Neural cell (in vitro differentiated cells): ENCODE results near the gene HMX1. TPM values are rescaled to one million over a fixed set of nuclear protein-coding genes. Genes with fewer than 3 reads are reported as not detected.

ENCODE experiments used
- H2AFZ ChIP-seq: fragments of 200-600, 300-800 bp; sonication (generic), shearing (Covaris generic); 2 replicates; pipeline ENCODE4 v1.6.0; 2014; ENCODE audit warnings: low read depth, mild to moderate bottlenecking, antibody characterized with exemption, low read length, moderate library complexity
- H3F3A ChIP-seq: fragments of 200-600 bp; shearing (Covaris generic); 2 replicates; pipeline ENCODE4 v1.6.1; 2016; ENCODE audit warnings: mild to moderate bottlenecking, moderate library complexity, mixed read lengths, antibody characterized with exemption, low read length; ENCODE audit not compliant: insufficient read depth, poor library complexity, severe bottlenecking
- H3K27ac ChIP-seq: fragments of 200-600, 300-800 bp; sonication (generic), shearing (Covaris generic); 2 replicates; pipeline ENCODE4 v1.5.1; 2014; ENCODE audit warnings: mild to moderate bottlenecking, low read length, moderate library complexity
- H3K27me3 ChIP-seq: fragments of 300-800, 200-600 bp; sonication (generic), shearing (Covaris generic); 2 replicates; pipeline ENCODE4 v1.6.0; 2014; ENCODE audit warnings: mild to moderate bottlenecking, low read depth, low read length, moderate library complexity; ENCODE audit not compliant: insufficient read depth
- H3K36me3 ChIP-seq: fragments of 300-800, 200-600 bp; sonication (generic), shearing (Covaris generic); 2 replicates; pipeline ENCODE4 v1.5.1; 2014; ENCODE audit warnings: mild to moderate bottlenecking, antibody characterized with exemption, low read length, moderate library complexity; ENCODE audit not compliant: insufficient read depth
- H3K4me2 ChIP-seq: fragments of 300-800, 200-600 bp; sonication (generic), shearing (Covaris generic); 2 replicates; pipeline ENCODE4 v1.6.0; 2014; ENCODE audit warnings: mild to moderate bottlenecking, low read length
- H3K4me3 ChIP-seq: fragments of 300-800, 200-600 bp; sonication (generic), shearing (Covaris generic); 2 replicates; pipeline ENCODE4 v1.5.1; 2014; ENCODE audit warnings: mild to moderate bottlenecking, low read length, moderate library complexity
- H3K79me2 ChIP-seq: fragments of 200-600 bp; shearing (Covaris generic); replicated peaks from 2 replicates; pipeline ENCODE4 v1.6.0; 2014; ENCODE audit warnings: mild to moderate bottlenecking, low read length, moderate library complexity; ENCODE audit not compliant: insufficient read depth
- H3K9ac ChIP-seq: fragments of 300-800, 200-600 bp; sonication (generic), shearing (Covaris generic); 2 replicates; pipeline ENCODE4 v1.6.1; 2016; ENCODE audit warnings: mild to moderate bottlenecking, low read length, mixed read lengths
- H3K9me2 ChIP-seq: fragments of 200-600 bp; shearing (Covaris generic); 2 replicates; pipeline ENCODE4 v1.6.1; 2016; ENCODE audit warnings: mild to moderate bottlenecking, low read length, mixed read lengths; ENCODE audit not compliant: insufficient read depth
- H3K9me3 ChIP-seq: fragments of 200-600, 300-800 bp; sonication (generic), shearing (Covaris generic); 2 replicates; pipeline ENCODE4 v1.6.1; 2016; ENCODE audit warnings: mild to moderate bottlenecking, mixed run types, low read length, moderate library complexity, mixed read lengths
- H4K20me1 ChIP-seq: fragments of 200-600 bp; shearing (Covaris generic); 2 replicates; pipeline ENCODE4 v1.6.1; 2016; ENCODE audit warnings: mild to moderate bottlenecking, mixed run types; ENCODE audit not compliant: insufficient read depth
- EP300 ChIP-seq: fragments of 450-650 bp; conservative IDR thresholded peaks from 2 replicates; pipeline ENCODE4 v1.6.1; 2014; ENCODE audit warnings: antibody characterized with exemption, mild to moderate bottlenecking, moderate library complexity; ENCODE audit not compliant: poor library complexity, severe bottlenecking
- EZH2 ChIP-seq: fragments of 200-600, 300-800 bp; shearing (Covaris generic), sonication (generic); IDR thresholded peaks from 2 replicates; pipeline ENCODE4 v1.6.1; 2014; ENCODE audit warnings: antibody characterized with exemption, low read length, borderline replicate concordance, mild to moderate bottlenecking; ENCODE audit not compliant: insufficient read depth, poor library complexity, severe bottlenecking
- MXI1 ChIP-seq: fragments of 450-650 bp; conservative IDR thresholded peaks from 2 replicates; pipeline ENCODE4 v1.6.1; 2014; ENCODE audit warnings: antibody characterized with exemption, mild to moderate bottlenecking; ENCODE audit not compliant: poor library complexity, severe bottlenecking
- POLR2AphosphoS5 ChIP-seq: IDR thresholded peaks from 2 replicates; pipeline ENCODE4 v1.6.1; 2012
- RAD21 ChIP-seq: fragments of 450-650 bp; conservative IDR thresholded peaks from 2 replicates; pipeline ENCODE4 v1.6.1; 2014; ENCODE audit warnings: antibody characterized with exemption, mild to moderate bottlenecking, moderate library complexity
- SMC3 ChIP-seq: fragments of 450-650 bp; conservative IDR thresholded peaks from 2 replicates; pipeline ENCODE4 v1.6.1; 2014; ENCODE audit warnings: antibody characterized with exemption, mild to moderate bottlenecking, moderate library complexity; ENCODE audit not compliant: poor library complexity
- TAF1 ChIP-seq: IDR thresholded peaks from 2 replicates; pipeline ENCODE4 v1.6.1; 2012; ENCODE audit warnings: low read depth
- polyA plus RNA-seq: library from polyadenylated mRNA; depleted of rRNA; stranded (reverse); fragments of >200 nt; gene quantifications from 2 replicates; pipeline ENCODE4 v1.2.3, GENCODE V29; 2014
- TF ChIP-seq, protein P1 (sequence below): fragments of 450-650 bp; IDR thresholded peaks from 2 replicates; pipeline ENCODE4 v1.5.1; 2014; ENCODE audit warnings: antibody characterized with exemption, mild to moderate bottlenecking, moderate library complexity; ENCODE audit not compliant: poor library complexity, severe bottlenecking
- TF ChIP-seq, protein P2 (sequence below): IDR thresholded peaks from 2 replicates; pipeline ENCODE4 v1.6.1; 2012; ENCODE audit warnings: borderline replicate concordance

Gene HMX1
- polyA plus RNA-seq, 1 donor from 2014 or later, result 0.89 TPM

DNA sequence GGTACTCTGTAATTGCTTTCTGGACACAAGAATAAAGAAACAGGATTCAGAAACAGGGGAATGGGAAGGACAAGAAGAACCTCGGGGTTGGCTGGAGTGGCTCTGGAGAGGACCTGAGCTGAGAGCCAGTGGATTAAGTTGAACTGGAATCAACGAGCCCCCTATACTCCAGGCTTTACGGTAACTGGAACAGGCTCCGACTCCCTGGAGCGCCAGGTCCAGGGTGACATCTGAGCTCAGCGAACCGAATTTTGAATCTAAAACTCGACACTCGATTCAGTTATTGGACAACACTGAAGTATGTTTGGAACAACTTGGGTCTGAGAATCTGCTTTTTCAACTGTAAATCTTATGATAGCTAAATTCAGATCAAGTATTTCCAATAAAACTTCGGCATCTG lies 23.9 kb downstream of the HMX1 start:
- Histone ChIP-seq H3K79me2 (no peaks in the 10 kb centered on the region), H3K4me2 (no peak overlapping the region), H3F3A (no peaks in the 10 kb centered on the region), H3K36me3 (no peaks in the 10 kb centered on the region), H3K9ac (no peak overlapping the region), H3K27me3 (no peaks in the 10 kb centered on the region), H3K4me3 (no peak overlapping the region), H4K20me1 (no peaks in the 10 kb centered on the region), H2AFZ (no peak overlapping the region), H3K9me2 (no peaks in the 10 kb centered on the region), H3K27ac (no peak overlapping the region), H3K9me3 (peaks cover 8% of the 10 kb centered on the region)
- TF ChIP-seq, protein P1, sequence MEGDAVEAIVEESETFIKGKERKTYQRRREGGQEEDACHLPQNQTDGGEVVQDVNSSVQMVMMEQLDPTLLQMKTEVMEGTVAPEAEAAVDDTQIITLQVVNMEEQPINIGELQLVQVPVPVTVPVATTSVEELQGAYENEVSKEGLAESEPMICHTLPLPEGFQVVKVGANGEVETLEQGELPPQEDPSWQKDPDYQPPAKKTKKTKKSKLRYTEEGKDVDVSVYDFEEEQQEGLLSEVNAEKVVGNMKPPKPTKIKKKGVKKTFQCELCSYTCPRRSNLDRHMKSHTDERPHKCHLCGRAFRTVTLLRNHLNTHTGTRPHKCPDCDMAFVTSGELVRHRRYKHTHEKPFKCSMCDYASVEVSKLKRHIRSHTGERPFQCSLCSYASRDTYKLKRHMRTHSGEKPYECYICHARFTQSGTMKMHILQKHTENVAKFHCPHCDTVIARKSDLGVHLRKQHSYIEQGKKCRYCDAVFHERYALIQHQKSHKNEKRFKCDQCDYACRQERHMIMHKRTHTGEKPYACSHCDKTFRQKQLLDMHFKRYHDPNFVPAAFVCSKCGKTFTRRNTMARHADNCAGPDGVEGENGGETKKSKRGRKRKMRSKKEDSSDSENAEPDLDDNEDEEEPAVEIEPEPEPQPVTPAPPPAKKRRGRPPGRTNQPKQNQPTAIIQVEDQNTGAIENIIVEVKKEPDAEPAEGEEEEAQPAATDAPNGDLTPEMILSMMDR, result no peak
- TF ChIP-seq EP300, result no peak
- no peak for TF ChIP-seq RAD21
- no peak for TF ChIP-seq POLR2AphosphoS5
- TF ChIP-seq SMC3, result no peak
- no peak for TF ChIP-seq MXI1
- TF ChIP-seq, protein P2, sequence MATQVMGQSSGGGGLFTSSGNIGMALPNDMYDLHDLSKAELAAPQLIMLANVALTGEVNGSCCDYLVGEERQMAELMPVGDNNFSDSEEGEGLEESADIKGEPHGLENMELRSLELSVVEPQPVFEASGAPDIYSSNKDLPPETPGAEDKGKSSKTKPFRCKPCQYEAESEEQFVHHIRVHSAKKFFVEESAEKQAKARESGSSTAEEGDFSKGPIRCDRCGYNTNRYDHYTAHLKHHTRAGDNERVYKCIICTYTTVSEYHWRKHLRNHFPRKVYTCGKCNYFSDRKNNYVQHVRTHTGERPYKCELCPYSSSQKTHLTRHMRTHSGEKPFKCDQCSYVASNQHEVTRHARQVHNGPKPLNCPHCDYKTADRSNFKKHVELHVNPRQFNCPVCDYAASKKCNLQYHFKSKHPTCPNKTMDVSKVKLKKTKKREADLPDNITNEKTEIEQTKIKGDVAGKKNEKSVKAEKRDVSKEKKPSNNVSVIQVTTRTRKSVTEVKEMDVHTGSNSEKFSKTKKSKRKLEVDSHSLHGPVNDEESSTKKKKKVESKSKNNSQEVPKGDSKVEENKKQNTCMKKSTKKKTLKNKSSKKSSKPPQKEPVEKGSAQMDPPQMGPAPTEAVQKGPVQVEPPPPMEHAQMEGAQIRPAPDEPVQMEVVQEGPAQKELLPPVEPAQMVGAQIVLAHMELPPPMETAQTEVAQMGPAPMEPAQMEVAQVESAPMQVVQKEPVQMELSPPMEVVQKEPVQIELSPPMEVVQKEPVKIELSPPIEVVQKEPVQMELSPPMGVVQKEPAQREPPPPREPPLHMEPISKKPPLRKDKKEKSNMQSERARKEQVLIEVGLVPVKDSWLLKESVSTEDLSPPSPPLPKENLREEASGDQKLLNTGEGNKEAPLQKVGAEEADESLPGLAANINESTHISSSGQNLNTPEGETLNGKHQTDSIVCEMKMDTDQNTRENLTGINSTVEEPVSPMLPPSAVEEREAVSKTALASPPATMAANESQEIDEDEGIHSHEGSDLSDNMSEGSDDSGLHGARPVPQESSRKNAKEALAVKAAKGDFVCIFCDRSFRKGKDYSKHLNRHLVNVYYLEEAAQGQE, result no peak
- TF ChIP-seq TAF1, result no peak
- TF ChIP-seq EZH2, result no peak

DNA sequence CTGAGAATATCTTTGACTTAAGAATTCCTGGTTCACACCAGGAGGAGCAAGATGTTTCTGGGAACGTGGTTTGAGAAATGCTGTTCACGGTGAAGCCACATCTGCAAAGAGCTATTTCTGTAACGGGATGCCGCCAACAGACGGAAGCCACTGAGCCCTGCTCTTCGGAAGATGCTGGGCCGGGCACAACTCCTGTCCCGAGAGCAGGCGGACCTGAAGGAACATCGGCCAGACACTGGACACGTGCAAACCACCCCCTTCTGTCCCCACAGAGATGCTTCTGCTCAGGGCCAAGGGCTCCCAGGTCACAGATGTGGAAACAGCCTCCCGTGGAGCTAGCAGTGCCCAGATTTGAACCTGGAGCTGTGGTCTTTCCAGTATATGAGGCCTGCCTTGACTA lies 24.3 kb downstream of the HMX1 start:
- Histone ChIP-seq H3K4me3 (no peak overlapping the region), H3F3A (no peaks in the 10 kb centered on the region), H3K9me2 (no peaks in the 10 kb centered on the region), H4K20me1 (no peaks in the 10 kb centered on the region), H3K79me2 (no peaks in the 10 kb centered on the region), H3K27ac (no peak overlapping the region), H3K9me3 (peaks cover 8% of the 10 kb centered on the region), H3K9ac (no peak overlapping the region), H3K36me3 (no peaks in the 10 kb centered on the region), H3K4me2 (no peak overlapping the region), H2AFZ (no peak overlapping the region), H3K27me3 (no peaks in the 10 kb centered on the region)
- TF ChIP-seq SMC3 (no peak), TAF1 (no peak), EZH2 (no peak), EP300 (no peak), RAD21 (no peak)

DNA sequence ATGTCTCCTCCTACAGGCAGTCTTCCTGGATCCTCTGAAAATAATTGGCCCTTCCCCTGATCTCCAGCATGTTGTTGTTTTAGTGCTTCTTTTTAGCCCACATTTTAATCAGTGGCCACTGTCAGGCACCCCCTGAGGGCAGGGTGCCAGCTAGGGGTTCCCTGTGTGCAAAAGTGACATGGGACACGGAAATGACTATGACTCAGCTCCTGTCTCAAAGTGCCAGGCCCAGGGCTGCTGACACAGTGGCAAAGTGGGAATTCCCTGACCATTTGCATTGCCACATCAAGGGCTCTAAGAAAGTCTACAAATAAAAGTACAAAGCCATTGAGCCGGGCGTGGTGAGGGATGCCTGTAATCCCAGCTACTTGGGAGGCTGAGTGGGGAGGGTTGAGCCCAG lies 24.8 kb downstream of the HMX1 start:
- H3K9me2 ChIP-seq, result no peaks in the 10 kb centered on the region
- H2AFZ ChIP-seq, result no peak overlapping the region
- H3K27ac ChIP-seq, result no peak overlapping the region
- H3K27me3 ChIP-seq, result no peaks in the 10 kb centered on the region
- no peaks in the 10 kb centered on the region for H3K79me2 ChIP-seq
- H3K9me3 ChIP-seq, result peaks cover 8% of the 10 kb centered on the region
- no peaks in the 10 kb centered on the region for H3F3A ChIP-seq
- H4K20me1 ChIP-seq, result no peaks in the 10 kb centered on the region
- H3K9ac ChIP-seq, result no peak overlapping the region
- H3K36me3 ChIP-seq, result no peaks in the 10 kb centered on the region
- TF ChIP-seq MXI1 (no peak), EZH2 (no peak), RAD21 (no peak), TAF1 (no peak), POLR2AphosphoS5 (no peak), SMC3 (no peak), EP300 (no peak)
- TF ChIP-seq, protein P1, result no peak
- TF ChIP-seq, protein P2, result no peak
- H3K4me2 ChIP-seq, result no peak overlapping the region
- no peak overlapping the region for H3K4me3 ChIP-seq
